VCaP (cell line): ENCODE results near the gene AKT1.

Experiments used
- H3K27ac ChIP-seq: fragments of 450-650 bp; 2 replicates; pipeline ENCODE4 v1.5.1; 2017
- CTCF ChIP-seq: fragments of 450-650 bp; conservative IDR thresholded peaks from 2 replicates; pipeline ENCODE4 v1.5.1; 2017; ENCODE audit warnings: mild to moderate bottlenecking, moderate library complexity

AKT1 gene

GRCh38 chr14:104813286-104813685 lies 17.7 kb upstream of the AKT1 start:
- no peak for TF ChIP-seq CTCF

GRCh38 chr14:104810316-104810715 lies 14.8 kb upstream of the AKT1 start:
- H3K27ac ChIP-seq, result no peak overlapping the region
- TF ChIP-seq CTCF, result no peak

More at GRCh38 chr14:104813286-104813685, 17.7 kb upstream of the AKT1 start:
- no peak overlapping the region for H3K27ac ChIP-seq

- no peak for TF ChIP-seq CTCF
- H3K27ac ChIP-seq, result no peak overlapping the region
Measured at GRCh38 chr14:104808456-104808855, 12.9 kb upstream of the AKT1 start.

- TF ChIP-seq CTCF, result no peak
- no peak overlapping the region for H3K27ac ChIP-seq
Measured at GRCh38 chr14:104806625-104807465, 11.3 kb upstream of the AKT1 start.

GRCh38 chr14:104805941-104806624 lies 10.5 kb upstream of the AKT1 start:
- TF ChIP-seq CTCF, result no peak
- 0 out of 2 replicates have a peak overlapping the region, but pooled peaks have one; percentile 10 for H3K27ac ChIP-seq

GRCh38 chr14:104805326-104805678 lies 9.8 kb upstream of the AKT1 start:
- 0 out of 2 replicates have a peak overlapping the region, but pooled peaks have one; percentile 10 for H3K27ac ChIP-seq
- TF ChIP-seq CTCF, result no peak

- no peak for TF ChIP-seq CTCF
- no peak overlapping the region for H3K27ac ChIP-seq
Measured at GRCh38 chr14:104804481-104805325, 9.2 kb upstream of the AKT1 start.
